HG03565 (cell line): ENCODE data around the gene CNOT4.

ENCODE experiments used
- ATAC-seq: cut with Tn5 transposase; IDR thresholded peaks from one replicate; pipeline ENCODE4 v1.9.1; 2021; ENCODE audit warnings: mild to moderate bottlenecking, moderate library complexity; ENCODE audit not compliant: unreplicated experiment

The CNOT4 gene

GRCh38 chr7:135409845-135410542 is 99.9 kb downstream of the CNOT4 start:
- ATAC-seq: no peak

- ATAC-seq: no peak
These were observed 102.0 kb downstream of the CNOT4 start for GRCh38 chr7:135407884-135408283.

- no peak for ATAC-seq
These were observed 103.0 kb downstream of the CNOT4 start for GRCh38 chr7:135406918-135407317.

- no peak for ATAC-seq
These were observed 103.9 kb downstream of the CNOT4 start for GRCh38 chr7:135405969-135406368.

GRCh38 chr7:135403302-135403701 is 106.6 kb downstream of the CNOT4 start:
- ATAC-seq: no peak

GRCh38 chr7:135397689-135398088 is 112.2 kb downstream of the CNOT4 start:
- no peak for ATAC-seq

GRCh38 chr7:135392701-135393100 is 117.2 kb downstream of the CNOT4 start:
- ATAC-seq: no peak

GRCh38 chr7:135391514-135391913 is 118.4 kb downstream of the CNOT4 start:
- no peak for ATAC-seq

- ATAC-seq: no peak
These were observed 119.1 kb downstream of the CNOT4 start for GRCh38 chr7:135390829-135391228.

- ATAC-seq: no peak
These were observed 119.9 kb downstream of the CNOT4 start for GRCh38 chr7:135389971-135390370.

- no peak for ATAC-seq
These were observed 121.3 kb downstream of the CNOT4 start for GRCh38 chr7:135388616-135389015.

GRCh38 chr7:135386776-135387175 is 123.1 kb downstream of the CNOT4 start:
- no peak for ATAC-seq

- no peak for ATAC-seq
These were observed 123.7 kb downstream of the CNOT4 start for GRCh38 chr7:135386181-135386580.

- ATAC-seq: no peak
These were observed 124.7 kb downstream of the CNOT4 start for GRCh38 chr7:135385209-135385608.

GRCh38 chr7:135383525-135384175 is 126.3 kb downstream of the CNOT4 start:
- ATAC-seq: no peak

GRCh38 chr7:135382173-135382572 is 127.7 kb downstream of the CNOT4 start:
- ATAC-seq: no peak

GRCh38 chr7:135381369-135381768 is 128.5 kb downstream of the CNOT4 start:
- ATAC-seq: no peak

GRCh38 chr7:135380351-135380750 is 129.6 kb downstream of the CNOT4 start:
- no peak for ATAC-seq

GRCh38 chr7:135377171-135377570 is 132.7 kb downstream of the CNOT4 start:
- no peak for ATAC-seq

- ATAC-seq: no peak
These were observed 133.8 kb downstream of the CNOT4 start for GRCh38 chr7:135375908-135376699.

- no peak for ATAC-seq
These were observed 135.2 kb downstream of the CNOT4 start for GRCh38 chr7:135374736-135375135.

GRCh38 chr7:135372222-135372621 is 137.7 kb downstream of the CNOT4 start:
- ATAC-seq: no peak
